K562 (cell line): ENCODE results near the gene NTRK2. TPM values are rescaled to one million over a fixed set of nuclear protein-coding genes. Genes with fewer than 3 reads are reported as not detected.

Experiments used
- ATAC-seq: fragments of 200-7000 bp; cut with Tn5 transposase; 3 replicates; pipeline ENCODE4 v1.9.1; 2020; ENCODE audit warnings: moderate library complexity
- BruUV-seq: library from RNA; stranded (reverse); fragments of 400-500 nt; replicated peaks from 2 replicates; lab custom pipeline; 2021; lab: Mats Ljungman, UMichigan
- CTCF ChIA-PET: fragments of 300-600 bp; formaldehyde crosslinking; extraction: SDS; loops from one replicate; lab custom pipeline; 2021; ENCODE audit warnings: low intra/inter-chr PET ratio; lab: Yijun Ruan, JAX
- POLR2A ChIA-PET: fragments of 300-600, 350-650 bp; sonication (Branson Sonifier 250); formaldehyde crosslinking; extraction: SDS; loops from one replicate; lab custom pipeline; 2021; ENCODE audit warnings: antibody characterized with exemption, inconsistent platforms; lab: Yijun Ruan, JAX
- DNase-seq, 4 experiments: peaks; one replicate each; pipeline versions ENCODE4 v3.0.0 to v3.0.0-alpha.2; 2011 to 2018; ENCODE audit warnings: low spot score in 3 of 4, mixed read lengths in 3 of 4; ENCODE audit errors: extremely low read depth in 1 of 4
- FAIRE-seq: peaks from 2 replicates; lab custom pipeline; 2011; peaks lifted over from hg19 to GRCh38; lab: Jason Lieb, UNC
- H2AFZ ChIP-seq: 2 replicates; pipeline ENCODE4 v1.6.0; 2011; ENCODE audit warnings: low read depth, low read length, control low read depth, inconsistent platforms
- H3K27ac ChIP-seq: fragments of 200-600 bp; 3 replicates; pipeline ENCODE4 v1.8.0; 2011; ENCODE audit warnings: low read depth, mild to moderate bottlenecking, control low read depth, inconsistent platforms, low read length, moderate library complexity, mixed read lengths; ENCODE audit errors: extremely low read depth
- H3K27me3 ChIP-seq, 2 experiments: fragments of 300-600 bp in 1 of 2; 2 replicates in 1 of 2; 3 replicates in 1 of 2; pipeline versions ENCODE4 v1.6.0 to v1.8.0; 2011; ENCODE audit warnings: inconsistent platforms in 2 of 2, low read length in 2 of 2, mild to moderate bottlenecking in 1 of 2, mixed read lengths in 1 of 2, moderate library complexity in 1 of 2; ENCODE audit not compliant: control insufficient read depth in 2 of 2, insufficient read depth in 2 of 2
- H3K36me3 ChIP-seq: fragments of 300-600 bp; 3 replicates; pipeline ENCODE4 v1.8.0; 2011; ENCODE audit warnings: mild to moderate bottlenecking, low read length, inconsistent platforms; ENCODE audit not compliant: control insufficient read depth, insufficient read depth
- H3K4me1 ChIP-seq, 2 experiments: fragments of 200-600 bp in 1 of 2; replicated peaks in 1 of 2; 2 replicates in 1 of 2; 3 replicates in 1 of 2; pipeline versions ENCODE4 v1.5.1 to v1.8.0; 2011; ENCODE audit warnings: inconsistent platforms in 2 of 2, low read length in 2 of 2, mild to moderate bottlenecking in 1 of 2, mixed read lengths in 1 of 2, moderate library complexity in 1 of 2; ENCODE audit not compliant: control insufficient read depth in 2 of 2, insufficient read depth in 2 of 2
- H3K4me2 ChIP-seq: 2 replicates; pipeline ENCODE4 v1.6.1; 2011; ENCODE audit warnings: low read length, control low read depth, inconsistent platforms, mixed read lengths; ENCODE audit not compliant: insufficient read depth
- H3K4me3 ChIP-seq: fragments of 200-600 bp; sonication (generic), shearing (Covaris generic); 2 replicates; pipeline ENCODE4 v1.5.1; 2016; ENCODE audit warnings: control low read depth, inconsistent platforms
- H3K79me2 ChIP-seq: fragments of 200-600 bp; 3 replicates; pipeline ENCODE4 v1.8.0; 2011; ENCODE audit warnings: low read length, inconsistent platforms; ENCODE audit not compliant: control insufficient read depth, insufficient read depth
- H3K9ac ChIP-seq, 2 experiments: 2 replicates each; pipeline versions ENCODE4 v1.6.0 to v1.6.1; 2011; ENCODE audit warnings: low read depth in 2 of 2, low read length in 2 of 2, control low read depth in 1 of 2, inconsistent platforms in 1 of 2, mild to moderate bottlenecking in 1 of 2, mixed read lengths in 1 of 2; ENCODE audit not compliant: insufficient read depth in 1 of 2
- H3K9me1 ChIP-seq: one replicate; pipeline ENCODE4 v1.6.0; 2011; ENCODE audit warnings: inconsistent platforms, mild to moderate bottlenecking, low read length, moderate library complexity; ENCODE audit not compliant: control insufficient read depth, insufficient read depth
- H3K9me3 ChIP-seq: replicated peaks from 2 replicates; pipeline ENCODE4 v1.5.1; 2011; ENCODE audit warnings: low read depth, low read length, inconsistent platforms; ENCODE audit not compliant: control insufficient read depth, insufficient read depth
- H4K20me1 ChIP-seq: replicated peaks from 2 replicates; pipeline ENCODE4 v1.6.1; 2011; ENCODE audit warnings: low read length, inconsistent platforms, mixed read lengths; ENCODE audit not compliant: control insufficient read depth, insufficient read depth
- CCAR2 ChIP-seq: fragments of 200-400 bp; formaldehyde crosslinking; IDR thresholded peaks from 2 replicates; pipeline ENCODE4 v1.6.1; 2017; ENCODE audit warnings: mild to moderate bottlenecking, low read depth, low read length
- CREBBP ChIP-seq: IDR thresholded peaks from one replicate; pipeline ENCODE4 v1.6.1; 2012; ENCODE audit warnings: low read depth, mild to moderate bottlenecking, control low read depth, inconsistent platforms, low read length
- ESRRB ChIP-seq: fragments of 250-450 bp; sonication (Bioruptor Pico); IDR thresholded peaks from 2 replicates; pipeline ENCODE4 v1.5.0; 2020; ENCODE audit warnings: mild to moderate bottlenecking, moderate library complexity, borderline replicate concordance
- HMGN3 ChIP-seq: IDR thresholded peaks from 2 replicates; pipeline ENCODE4 v1.6.1; 2011; ENCODE audit warnings: borderline replicate concordance, low read depth, mild to moderate bottlenecking, mixed read lengths, low read length; ENCODE audit not compliant: insufficient read length; ENCODE audit errors: extremely low read depth
- MCM7 ChIP-seq, 2 experiments: fragments of 450-650 bp; IDR thresholded peaks; 2 replicates each; pipeline ENCODE4 v1.6.1; 2016 to 2018
- PREB ChIP-seq: sonication (generic); formaldehyde crosslinking; IDR thresholded peaks from 2 replicates; pipeline ENCODE4 v1.8.1; 2023; ENCODE audit warnings: mild to moderate bottlenecking, missing genetic modification reagents
- RNF2 ChIP-seq: sonication (generic); IDR thresholded peaks from 2 replicates; pipeline ENCODE4 v1.6.1; 2016
- RREB1 ChIP-seq: fragments of 250-450 bp; sonication (Bioruptor Pico); IDR thresholded peaks from 2 replicates; pipeline ENCODE4 v1.4.0; 2020
- RUNX1 ChIP-seq: sonication (generic); IDR thresholded peaks from 2 replicates; pipeline ENCODE4 v1.6.1; 2016; ENCODE audit warnings: antibody characterized with exemption, low read depth
- SIN3A ChIP-seq, 2 experiments: fragments of 150-350 bp in 1 of 2; IDR thresholded peaks; 2 replicates each; pipeline ENCODE4 v1.6.1; 2011 to 2016; ENCODE audit warnings: borderline replicate concordance in 2 of 2, low read depth in 2 of 2, low read length in 2 of 2, mild to moderate bottlenecking in 2 of 2, moderate library complexity in 2 of 2; ENCODE audit not compliant: control insufficient read depth in 1 of 2
- TFAM ChIP-seq: fragments of 250-450 bp; sonication (Bioruptor Pico); conservative IDR thresholded peaks from 2 replicates; pipeline ENCODE4 v1.5.0; 2021; ENCODE audit warnings: mild to moderate bottlenecking, moderate library complexity
- ZNF280B ChIP-seq: fragments of 250-450 bp; sonication (Bioruptor Pico); IDR thresholded peaks from 2 replicates; pipeline ENCODE4 v1.5.1; 2021; ENCODE audit warnings: mild to moderate bottlenecking
- WGBS: fragments of 100-300 bp; shearing (Covaris generic); methylation state at CpG from one replicate; pipeline ENCODE4 v1.1.6; 2016; ENCODE audit warnings: low coverage, mixed read lengths; ENCODE audit not compliant: insufficient coverage; ENCODE audit errors: missing lambda C conversion rate; 5-methylcytosine and 5-hydroxymethylcytosine counted together
- in situ Hi-C: fragments of 300-500 bp; cut with MboI; formaldehyde crosslinking; loops from 4 replicates; pipeline ENCODE4 v1.15.0; 2018; ENCODE audit warnings: inconsistent platforms, mixed read lengths
- intact Hi-C: fragments of 100-400 bp; cut with micrococcal nuclease; formaldehyde crosslinking; loops from 2 replicates; pipeline ENCODE4 v1.14.2; 2022
- polyA plus RNA-seq, 8 experiments: library from polyadenylated mRNA; depleted of rRNA in 4 of 8; stranded (reverse) in 5 of 8; unstranded in 3 of 8; fragments of >200 nt; fragmentation: Nextera tagmentation in 2 of 8; fragmentation: Illumina TruSeq in 1 of 8; extraction: Ambion mirVana in 2 of 8; extraction: Trizol in 1 of 8; gene quantifications; 2 replicates each; pipeline versions ENCODE4 v1.2.1 to v1.2.3, GENCODE V29; 2011 to 2014; ENCODE audit warnings: inconsistent platforms in 1 of 8, missing spikeins in 1 of 8
- total RNA-seq, 7 experiments: library from RNA; depleted of rRNA in 6 of 7; stranded (reverse); fragments of >200 nt in 6 of 7; fragmentation: Illumina TruSeq in 2 of 7; extraction: Trizol in 2 of 7; gene quantifications; 2 replicates each; pipeline versions ENCODE4 v1.2.1 to v1.2.3, GENCODE V29; 2011 to 2021; ENCODE audit warnings: low replicate concordance in 1 of 7

Gene NTRK2
- total and polyA plus RNA-seq, 9 of the 15 experiments (the other 6 are each of a cell fraction or from before 2014, with no cell fraction given): not detected

GRCh38 chr9:84742261-84742660, 72.7 kb downstream of the NTRK2 start:
- Histone ChIP-seq H3K9ac (no peak overlapping the region), H3K9me3 (no peaks in the 10 kb centered on the region), H3K4me3 (no peak overlapping the region), H2AFZ (no peak overlapping the region), H3K9me1 (no peaks in the 10 kb centered on the region), H3K27ac (no peak overlapping the region), H4K20me1 (no peaks in the 10 kb centered on the region), H3K4me1 (no peaks in the 10 kb centered on the region), H3K4me2 (no peak overlapping the region), H3K36me3 (no peaks in the 10 kb centered on the region), H3K27me3 (no peaks in the 10 kb centered on the region), H3K79me2 (no peaks in the 10 kb centered on the region)
- ChIA-PET CTCF (no interaction called here), POLR2A (no interaction called here)
- intact Hi-C loops: no loop called here
- no TSS peak for BruUV-seq
- in situ Hi-C loops: no loop called here
- no peak for ATAC-seq
- no peak for DNase-seq
- no peak for FAIRE-seq
- 0% methylated on average over 3 of the region's 4 CpGs for WGBS
- TF ChIP-seq RUNX1 (no peak), PREB (CRISPR knock-in tag) (no peak), RNF2 (no peak), CCAR2 (no peak), HMGN3 (no peak), ESRRB (CRISPR knock-in tag) (no peak), TFAM (CRISPR knock-in tag) (no peak), RREB1 (no peak), SIN3A (IDR thresholded peaks at IDR 0.05; ENCODE audit: borderline replicate concordance in 2 of 2, control insufficient read depth in 1 of 2, low read depth in 2 of 2, low read length in 2 of 2) (no peak), CREBBP (no peak), ZNF280B (no peak), MCM7 (IDR thresholded peaks at IDR 0.05) (no peak)
